ENCODE results near the gene BRMS1. TPM values are rescaled to one million over a fixed set of nuclear protein-coding genes. Genes with fewer than 3 reads are reported as not detected.
"Not testable (repeated sequence)": the region's sequence is repeated elsewhere in the genome, so short reads cannot be mapped to it uniquely, and the experiment has no call there.

The BRMS1 gene
- total RNA-seq, 4 donors from 2014 or later, result 45.7 to 60.3 (median 57.3) TPM

DNA sequence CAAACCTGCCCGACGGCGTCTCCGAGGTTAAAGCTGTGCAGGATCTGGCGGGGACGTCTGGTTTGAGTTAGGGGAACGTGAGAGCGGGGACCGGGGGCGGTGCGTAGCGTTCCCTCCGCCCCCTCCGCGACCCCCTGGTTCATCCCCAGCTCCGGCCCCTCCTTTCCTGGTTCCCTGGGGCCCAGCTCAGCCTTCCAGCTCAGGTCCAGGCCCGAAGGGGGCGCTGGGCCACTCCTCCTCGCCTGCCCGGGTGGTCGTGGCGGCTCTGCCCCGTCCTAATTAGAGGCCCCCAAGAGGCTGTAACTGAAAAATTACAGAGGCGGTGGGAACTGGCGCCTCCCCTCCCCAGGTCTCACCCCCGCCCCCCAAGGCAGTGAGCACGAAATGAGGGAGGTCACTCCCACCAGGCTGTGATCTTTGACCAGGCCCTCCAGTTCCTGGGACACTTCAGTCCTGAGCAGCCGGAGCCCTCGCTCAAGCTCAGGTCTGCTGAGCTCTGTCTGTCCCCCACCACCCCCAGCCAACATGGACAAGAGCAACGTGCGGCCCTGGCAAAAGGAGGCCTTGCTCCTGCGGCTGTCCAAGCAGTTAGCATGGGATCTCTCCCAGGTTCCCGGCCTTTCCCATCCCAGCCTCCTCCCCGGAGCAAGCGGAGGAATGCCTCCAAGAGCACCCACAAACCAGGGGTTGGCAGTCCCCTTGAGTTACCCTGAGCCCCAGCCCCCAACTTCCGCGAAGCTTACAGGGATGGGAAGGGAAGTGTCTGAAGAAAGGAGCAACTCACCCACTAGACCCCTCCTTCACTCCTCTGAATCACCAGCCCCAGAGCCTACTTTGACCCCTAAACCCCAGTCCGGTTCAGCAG is 31.4 kb downstream of the BRMS1 start:
- Histone ChIP-seq H3K36me3 (no peaks in the 10 kb centered on the region), H3K27ac (peak overlapping the region; percentile 78), H3K4me1 (peaks cover 47% of the 10 kb centered on the region), H3K9me3 (no peaks in the 10 kb centered on the region), H3K4me3 (peak overlapping the region; percentile 53), H3K27me3 (no peaks in the 10 kb centered on the region)
- no peak for TF ChIP-seq CTCF (IDR thresholded peaks at IDR 0.05)
- no peak for TF ChIP-seq EP300 (IDR thresholded peaks at IDR 0.05)
- TF ChIP-seq POLR2A (IDR thresholded peaks at IDR 0.05), result no peak
- no peak for TF ChIP-seq POLR2AphosphoS5 (IDR thresholded peaks at IDR 0.05)
- WGBS, result 64% methylated on average over 18 of the region's 38 CpGs
- peak in 1 of 2 donors; percentile 80 for DNase-seq (ENCODE audit: low spot score in 2 of 2)

- H3K27ac ChIP-seq, result peak overlapping the region; percentile 78
- H3K36me3 ChIP-seq, result no peaks in the 10 kb centered on the region
- H3K4me3 ChIP-seq, result peak overlapping the region; percentile 53
- peak; percentile 99 to 100 for DNase-seq (ENCODE audit: low spot score in 2 of 2)
- peaks cover 39% of the 10 kb centered on the region for H3K4me1 ChIP-seq
- H3K9me3 ChIP-seq, result no peaks in the 10 kb centered on the region
- H3K27me3 ChIP-seq, result no peaks in the 10 kb centered on the region
- TF ChIP-seq POLR2A (IDR thresholded peaks at IDR 0.05), result no peak
- TF ChIP-seq POLR2AphosphoS5 (IDR thresholded peaks at IDR 0.05), result no peak
- no peak for TF ChIP-seq CTCF (IDR thresholded peaks at IDR 0.05)
- no peak for TF ChIP-seq EP300 (IDR thresholded peaks at IDR 0.05)
- under 1% methylated on average over 21 of the region's 52 CpGs for WGBS
Observed at GRCh38 chr11:66312549-66313320, 32.2 kb downstream of the BRMS1 start.

- peak; percentile 94 to 95 for DNase-seq (ENCODE audit: low spot score in 2 of 2)
- no peak for TF ChIP-seq EP300 (IDR thresholded peaks at IDR 0.05)
- TF ChIP-seq POLR2AphosphoS5 (IDR thresholded peaks at IDR 0.05), result peak in 2 of 3 donors; percentile 5 to 43
- TF ChIP-seq CTCF (IDR thresholded peaks at IDR 0.05), result no peak
- TF ChIP-seq POLR2A (IDR thresholded peaks at IDR 0.05), result no peak
- Histone ChIP-seq H3K36me3 (no peaks in the 10 kb centered on the region), H3K4me3 (peak overlapping the region; percentile 53), H3K9me3 (no peaks in the 10 kb centered on the region), H3K27me3 (no peaks in the 10 kb centered on the region), H3K4me1 (peaks cover 32% of the 10 kb centered on the region), H3K27ac (peak overlapping the region; percentile 78)
- under 1% methylated on average over 36 of the region's 44 CpGs for WGBS
Observed at GRCh38 chr11:66311965-66312548, 32.8 kb downstream of the BRMS1 start.

- no peaks in the 10 kb centered on the region for H3K27me3 ChIP-seq
- TF ChIP-seq CTCF (IDR thresholded peaks at IDR 0.05), result peak; percentile 89 to 96
- TF ChIP-seq EP300 (IDR thresholded peaks at IDR 0.05), result no peak
- TF ChIP-seq POLR2AphosphoS5 (IDR thresholded peaks at IDR 0.05), result no peak
- TF ChIP-seq POLR2A (IDR thresholded peaks at IDR 0.05), result no peak
- no peaks in the 10 kb centered on the region for H3K36me3 ChIP-seq
- H3K4me3 ChIP-seq, result peak overlapping the region; percentile 53
- 17% methylated on average over 16 of the region's 26 CpGs for WGBS
- no peaks in the 10 kb centered on the region for H3K9me3 ChIP-seq
- peaks cover 27% of the 10 kb centered on the region for H3K4me1 ChIP-seq
- H3K27ac ChIP-seq, result peak overlapping the region; percentile 78
- no peak for DNase-seq (ENCODE audit: low spot score in 2 of 2)
Observed at GRCh38 chr11:66311470-66311964, 33.4 kb downstream of the BRMS1 start.

DNA sequence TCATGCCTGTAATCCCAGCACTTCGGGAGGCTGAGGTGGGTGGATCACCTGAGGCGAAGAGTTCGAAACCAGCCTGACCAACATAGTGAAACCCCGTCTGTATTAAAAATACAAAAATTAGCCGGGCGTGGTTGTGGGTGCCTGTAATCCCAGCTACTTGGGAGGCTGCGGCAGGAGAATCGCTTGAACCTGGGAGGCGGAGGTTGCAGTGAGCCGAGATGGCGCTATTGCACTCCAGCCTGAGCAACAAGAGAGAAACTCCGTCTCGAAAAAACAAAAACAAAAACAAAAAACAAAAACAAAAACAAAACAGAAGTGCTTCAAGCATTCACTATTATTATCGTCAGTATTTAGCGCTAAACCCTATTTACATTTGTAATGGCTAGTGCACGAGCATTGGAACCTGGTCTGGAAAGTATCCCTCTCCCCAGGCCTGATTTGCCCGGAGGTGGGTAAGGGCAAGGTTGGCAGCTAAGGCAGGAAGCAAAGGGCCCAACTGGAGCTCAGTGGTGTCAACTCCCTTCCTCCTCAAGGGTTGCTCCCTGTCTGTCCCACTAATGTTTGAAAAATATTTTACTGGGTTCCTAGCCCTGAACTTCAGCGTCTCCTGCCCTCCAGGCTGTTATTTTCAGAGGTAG is 34.0 kb downstream of the BRMS1 start:
- H3K27ac ChIP-seq; H3K9me3 ChIP-seq; H3K4me3 ChIP-seq; H3K27me3 ChIP-seq; DNase-seq (ENCODE audit: low spot score in 2 of 2); H3K36me3 ChIP-seq: not testable (repeated sequence)
- 83% methylated on average over 18 of the region's 18 CpGs for WGBS
- peaks cover 21% of the 10 kb centered on the region for H3K4me1 ChIP-seq
